ENCODE results near the gene ATP11B. TPM values are rescaled to one million over a fixed set of nuclear protein-coding genes. Genes with fewer than 3 reads are reported as not detected.

ATP11B gene
- total and polyA plus RNA-seq, 2 of the 8 experiments (the other 6 are each of a cell fraction or from before 2014, with no cell fraction given): 5.1 to 26.5 TPM

- TF ChIP-seq RAD21 (IDR thresholded peaks at IDR 0.05 in 1 of 2, conservative IDR thresholded peaks at IDR 0.05 in 1 of 2; ENCODE audit: low read depth in 2 of 2, low read length in 2 of 2) (no peak), MAFK (IDR thresholded peaks at IDR 0.05; ENCODE audit: low read depth, low read length) (no peak), RXRA (IDR thresholded peaks at IDR 0.05; ENCODE audit: insufficient read depth, low read depth, low read length) (no peak), KDM4A (IDR thresholded peaks at IDR 0.05; ENCODE audit: low read depth, low read length, severe bottlenecking) (no peak), SP1 (IDR thresholded peaks at IDR 0.05; ENCODE audit: low read depth, low read length) (no peak), HDAC2 (IDR thresholded peaks at IDR 0.05; ENCODE audit: borderline replicate concordance in 1 of 2, low read depth in 2 of 2, low read length in 2 of 2) (no peak), EZH2 (IDR thresholded peaks at IDR 0.05; ENCODE audit: low read depth, low read length, severe bottlenecking) (no peak)
Measured at GRCh38 chr3:182902236-182902635, 108.9 kb downstream of the ATP11B start (continued).

Measured in H1 (cell line).